ENCODE data around the gene TTC8.

DNA sequence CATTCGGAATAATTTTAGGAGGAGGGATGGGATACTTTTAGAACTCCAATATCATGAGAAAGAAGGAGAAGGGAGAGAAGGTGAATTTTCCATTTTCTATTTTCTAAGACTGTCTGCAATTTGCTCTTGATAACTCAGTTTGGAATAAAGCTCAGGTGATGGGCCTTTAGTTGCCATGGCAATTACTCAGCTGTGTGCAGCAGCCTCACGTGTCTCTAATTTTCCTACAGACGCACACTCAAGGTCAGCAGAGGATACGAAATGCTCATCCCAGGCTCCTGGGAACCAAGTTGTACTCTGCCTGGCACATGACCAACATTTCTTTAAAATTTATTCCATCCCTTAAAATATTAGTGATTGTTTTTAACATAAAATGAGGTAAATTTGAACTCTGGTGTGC lies 76.7 kb downstream of the TTC8 start:
- TF ChIP-seq EP300 (IDR thresholded peaks at IDR 0.05) (no peak), POLR2A (IDR thresholded peaks at IDR 0.05) (no peak)
- TF ChIP-seq, protein P1, sequence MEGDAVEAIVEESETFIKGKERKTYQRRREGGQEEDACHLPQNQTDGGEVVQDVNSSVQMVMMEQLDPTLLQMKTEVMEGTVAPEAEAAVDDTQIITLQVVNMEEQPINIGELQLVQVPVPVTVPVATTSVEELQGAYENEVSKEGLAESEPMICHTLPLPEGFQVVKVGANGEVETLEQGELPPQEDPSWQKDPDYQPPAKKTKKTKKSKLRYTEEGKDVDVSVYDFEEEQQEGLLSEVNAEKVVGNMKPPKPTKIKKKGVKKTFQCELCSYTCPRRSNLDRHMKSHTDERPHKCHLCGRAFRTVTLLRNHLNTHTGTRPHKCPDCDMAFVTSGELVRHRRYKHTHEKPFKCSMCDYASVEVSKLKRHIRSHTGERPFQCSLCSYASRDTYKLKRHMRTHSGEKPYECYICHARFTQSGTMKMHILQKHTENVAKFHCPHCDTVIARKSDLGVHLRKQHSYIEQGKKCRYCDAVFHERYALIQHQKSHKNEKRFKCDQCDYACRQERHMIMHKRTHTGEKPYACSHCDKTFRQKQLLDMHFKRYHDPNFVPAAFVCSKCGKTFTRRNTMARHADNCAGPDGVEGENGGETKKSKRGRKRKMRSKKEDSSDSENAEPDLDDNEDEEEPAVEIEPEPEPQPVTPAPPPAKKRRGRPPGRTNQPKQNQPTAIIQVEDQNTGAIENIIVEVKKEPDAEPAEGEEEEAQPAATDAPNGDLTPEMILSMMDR (IDR thresholded peaks at IDR 0.05), result no peak
